HG02840 (cell line): ENCODE results near the gene ASIC1.
"Not testable (repeated sequence)": the region's sequence is repeated elsewhere in the genome, so short reads cannot be mapped to it uniquely, and the experiment has no call there.

Experiments
- ATAC-seq: cut with Tn5 transposase; IDR thresholded peaks from one replicate; pipeline ENCODE4 v1.9.1; 2021; ENCODE audit warnings: mild to moderate bottlenecking, moderate library complexity, moderate number of reproducible peaks; ENCODE audit not compliant: unreplicated experiment, low FRiP score

The ASIC1 gene

DNA sequence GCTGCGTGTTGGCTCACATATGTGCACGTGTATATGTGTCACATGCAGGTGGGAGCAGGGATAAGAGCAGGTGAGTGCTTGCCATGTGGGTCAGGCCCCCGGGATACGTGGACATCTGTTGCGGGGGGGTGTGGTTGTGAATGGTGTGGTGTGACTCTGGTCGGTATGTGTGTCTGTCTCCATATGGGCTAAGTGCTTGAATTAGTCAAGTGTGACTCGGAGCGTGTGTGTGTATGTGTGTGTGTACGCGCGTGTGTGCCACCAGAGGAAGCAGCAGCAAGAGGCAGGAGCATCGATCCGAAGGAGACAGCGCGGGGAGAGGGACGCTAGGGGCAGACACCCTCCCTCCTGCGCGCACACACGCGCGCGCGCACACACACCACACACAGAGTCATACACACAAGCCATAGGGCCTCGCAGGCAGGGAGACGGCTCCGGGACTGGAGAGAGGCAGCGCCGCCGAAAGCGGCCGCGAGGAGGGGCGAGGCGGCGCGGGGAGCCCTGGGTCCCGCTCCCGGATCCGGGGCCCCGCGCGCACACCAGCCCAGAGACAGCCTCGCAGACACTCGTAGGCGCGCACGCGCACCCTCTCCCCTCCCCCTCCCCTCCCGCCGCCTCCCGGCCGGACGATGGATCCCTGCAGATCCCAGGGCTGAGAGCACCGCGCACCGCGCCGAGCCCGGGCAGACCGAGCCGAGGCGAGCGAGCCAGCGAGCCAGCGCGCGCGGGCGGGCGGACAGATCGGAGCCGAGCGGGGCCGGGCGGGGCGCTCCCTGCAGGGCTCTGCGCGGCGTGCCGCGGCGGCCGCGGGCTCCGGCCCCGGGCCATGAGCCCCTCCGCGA, at the start of gene ASIC1:
Gene ASIC1, plus strand, starts transcription at position 597 of the 842 bp plus-strand sequence. CDS start 1,171 bp downstream, outside the sequence.
- no peak for ATAC-seq

DNA sequence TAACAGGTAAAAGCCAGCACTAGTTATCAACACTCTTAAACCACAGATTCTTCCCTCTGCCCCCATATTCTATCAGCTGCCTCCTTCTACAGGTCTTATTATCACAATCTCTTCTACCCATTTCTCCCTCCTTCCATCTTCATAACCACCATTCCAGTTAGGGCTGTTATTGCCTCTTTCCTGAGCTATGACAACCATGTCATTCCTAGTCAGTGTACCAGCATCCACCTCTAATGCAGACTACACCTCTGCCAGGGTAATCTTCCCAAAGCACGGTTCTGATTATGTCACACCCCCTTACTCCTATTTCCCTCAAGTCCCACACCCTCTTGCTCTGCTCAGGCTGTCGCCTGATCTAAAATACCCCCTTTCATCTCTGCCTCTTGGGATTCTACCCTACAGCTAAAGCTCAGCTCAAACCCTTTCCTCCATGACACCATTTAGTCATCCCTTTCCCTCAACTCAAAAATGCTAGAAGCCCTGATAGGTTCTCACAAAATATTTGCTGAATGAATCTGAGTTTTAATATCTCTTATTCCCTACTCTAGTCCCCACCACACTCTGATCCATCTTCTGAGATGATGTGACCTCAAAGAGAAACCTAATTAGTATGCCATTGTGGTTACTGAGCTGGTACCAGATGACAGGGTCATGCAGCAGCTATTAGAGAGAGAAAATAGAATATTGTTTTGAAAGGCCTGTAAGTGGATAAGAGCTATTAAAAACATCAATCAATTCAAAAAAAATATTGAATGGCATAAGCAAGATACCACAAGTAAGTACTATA, 43.8 kb upstream of the ASIC1 start:
- ATAC-seq, result no peak

GRCh38 chr12:50014342-50014741, 43.1 kb upstream of the ASIC1 start:
- no peak for ATAC-seq

DNA sequence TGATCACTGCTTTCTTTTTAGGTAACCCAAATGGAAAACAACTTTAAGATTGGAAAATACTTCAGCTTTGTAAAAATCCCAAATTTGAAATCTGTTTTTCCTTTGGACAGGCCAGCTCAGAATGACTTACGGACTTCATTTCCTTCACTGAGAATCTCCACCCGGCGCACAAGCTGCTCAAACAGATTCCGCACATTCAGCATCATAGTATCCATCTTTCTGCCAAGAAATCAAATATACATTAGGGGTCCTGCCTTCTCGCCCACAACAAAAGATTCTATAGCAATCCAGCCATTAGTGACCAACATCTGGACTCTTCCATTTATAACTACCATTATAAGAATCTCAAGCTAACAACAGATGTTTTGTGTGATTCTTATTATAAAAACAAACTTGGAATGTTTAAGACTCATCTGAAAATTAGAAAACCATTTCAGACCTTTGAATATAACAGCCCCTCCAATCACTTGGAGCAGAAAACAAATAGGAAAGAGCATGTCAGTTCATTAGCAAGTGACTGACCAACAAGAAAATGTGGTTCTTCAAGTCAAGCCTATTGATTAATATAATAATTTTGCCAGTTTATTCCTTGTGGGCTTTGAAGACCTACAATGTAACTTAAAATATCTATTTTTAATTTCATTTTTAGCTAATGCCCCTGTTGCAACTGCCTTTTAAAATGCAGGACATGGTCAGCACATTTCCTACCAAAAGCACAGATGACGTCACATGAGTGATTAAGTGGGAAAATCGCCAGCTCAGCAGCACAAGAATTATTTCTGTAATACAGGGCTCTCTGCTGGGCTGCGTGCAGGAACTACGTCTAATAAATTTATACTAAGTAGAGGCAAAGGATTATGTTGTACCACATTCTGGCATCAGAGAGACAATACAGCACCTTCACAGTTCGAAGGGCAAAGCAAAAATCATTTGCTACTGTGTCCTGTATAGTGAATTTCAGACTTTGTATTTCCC, 40.6 kb upstream of the ASIC1 start:
- ATAC-seq, result no peak

DNA sequence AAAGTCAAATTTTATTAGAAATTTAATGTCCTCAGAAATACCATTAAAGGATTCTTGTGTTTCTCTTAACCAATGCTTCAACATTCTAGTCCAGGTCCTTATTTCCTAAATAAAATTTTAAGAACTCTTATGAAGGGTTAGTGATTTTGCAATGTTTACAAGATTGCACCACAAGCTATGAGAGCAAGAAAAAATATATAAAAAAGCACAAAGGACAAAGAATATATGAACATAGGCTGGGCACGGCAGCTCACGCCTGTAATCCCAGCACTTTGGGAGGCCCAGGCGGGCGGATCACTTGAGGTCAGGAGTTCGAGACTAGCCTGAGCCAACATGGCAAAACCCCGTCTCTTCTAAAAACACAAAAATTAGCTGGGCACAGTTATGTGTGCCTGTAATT, 39.8 kb upstream of the ASIC1 start:
- ATAC-seq, result no peak

DNA sequence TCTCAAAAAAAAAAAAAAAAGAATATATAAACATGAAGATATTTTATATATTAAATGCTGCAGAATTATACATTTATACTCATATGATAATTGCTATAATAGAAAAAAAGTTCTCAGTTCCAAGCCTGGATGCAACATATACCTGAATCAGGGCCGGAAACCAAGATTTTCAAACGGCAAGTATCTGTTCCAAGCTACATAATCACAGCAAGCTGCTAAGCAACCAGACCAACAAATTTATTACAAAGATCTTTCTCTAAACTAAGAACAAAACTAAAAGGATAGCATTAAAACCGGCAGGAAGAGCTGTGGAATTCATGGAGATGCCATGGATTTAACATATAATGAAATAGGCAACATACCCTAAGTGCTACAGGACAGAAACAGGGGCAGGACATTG, 39.2 kb upstream of the ASIC1 start:
- ATAC-seq, result no peak

DNA sequence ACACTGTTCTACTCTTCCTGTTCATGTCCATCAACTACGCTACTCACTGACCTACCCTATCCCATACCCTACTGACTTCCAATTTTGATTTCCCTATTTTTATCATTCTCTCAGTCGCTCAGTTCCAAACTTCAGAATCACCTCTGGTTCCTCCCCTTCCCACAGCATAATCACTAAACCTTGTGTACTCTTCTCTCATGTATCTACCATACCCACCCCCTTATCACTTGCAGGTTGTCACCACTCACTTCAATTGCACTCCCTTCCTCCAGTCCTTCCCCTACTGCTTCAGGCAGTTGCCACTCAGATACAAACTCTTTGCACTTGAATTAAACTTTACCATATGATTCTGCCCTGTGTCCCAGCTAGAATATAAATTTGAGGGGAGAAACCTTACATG, 38.4 kb upstream of the ASIC1 start:
- no peak for ATAC-seq

GRCh38 chr12:50019524-50019923, 37.9 kb upstream of the ASIC1 start:
- ATAC-seq, result no peak

DNA sequence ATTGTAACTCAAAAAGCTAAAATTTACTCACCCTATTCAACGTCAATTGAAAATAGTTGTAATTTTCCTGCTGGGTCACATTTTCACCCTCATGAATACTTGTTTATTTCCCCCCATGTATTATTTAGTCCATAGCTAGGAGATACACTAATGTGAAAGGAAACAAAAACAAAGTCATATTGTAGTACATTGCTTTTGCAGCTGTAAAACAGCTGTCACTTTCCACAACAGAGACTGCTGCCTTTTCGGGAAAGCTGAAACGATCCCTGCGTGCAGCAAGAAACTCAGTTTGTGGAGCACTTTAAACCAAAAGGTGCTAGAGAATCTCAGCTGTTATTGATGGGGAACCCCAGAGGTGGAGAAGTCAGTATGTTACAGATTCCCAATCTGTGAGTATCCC, 36.4 kb upstream of the ASIC1 start:
- no peak for ATAC-seq

GRCh38 chr12:50022903-50023302, 34.5 kb upstream of the ASIC1 start:
- ATAC-seq, result no peak

DNA sequence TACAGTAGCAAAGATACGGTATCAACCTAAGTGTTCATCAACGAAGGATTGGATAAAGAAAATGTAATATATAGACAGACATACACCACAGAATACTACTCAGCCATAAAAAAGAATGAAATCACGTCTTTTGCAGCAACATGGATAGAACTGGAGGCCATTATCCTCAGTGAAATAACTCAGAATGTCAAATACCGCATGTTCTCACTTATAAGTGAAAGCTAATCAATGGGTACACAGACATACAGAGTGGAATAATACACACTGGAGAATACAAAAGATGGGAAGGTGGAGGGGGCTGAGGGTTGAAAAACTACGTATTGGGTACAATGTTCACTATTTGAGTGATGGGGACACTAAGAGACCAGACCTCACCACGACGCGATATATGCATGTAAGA, 33.2 kb upstream of the ASIC1 start:
- ATAC-seq, result no peak

DNA sequence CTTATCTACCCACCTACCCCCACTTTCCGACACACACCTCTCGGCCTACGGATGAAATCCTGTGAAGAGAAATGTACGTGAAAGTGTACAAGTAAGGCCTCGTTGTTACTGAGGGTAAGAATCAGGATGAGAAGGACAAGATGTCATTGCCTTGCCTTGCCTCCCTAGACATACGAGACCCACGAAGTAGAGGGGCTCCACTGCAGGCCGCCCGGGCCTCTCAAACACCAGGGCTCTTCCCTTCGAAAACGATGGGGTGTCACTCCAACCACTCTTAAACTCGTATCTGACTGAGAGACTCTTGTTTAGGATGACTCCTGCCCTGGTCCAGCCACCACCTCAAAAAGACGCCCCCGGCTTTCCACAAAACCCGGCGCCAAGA, 32.6 kb upstream of the ASIC1 start:
- ATAC-seq, result peak; percentile 4

GRCh38 chr12:50025187-50026059, 32.0 kb upstream of the ASIC1 start, which contains the start of gene RACGAP1:
Gene RACGAP1 (minus strand): TSS chr12:50025494. CDS start chr12:50016715, 8,779 bp downstream.
- ATAC-seq, result peak; percentile 99

DNA sequence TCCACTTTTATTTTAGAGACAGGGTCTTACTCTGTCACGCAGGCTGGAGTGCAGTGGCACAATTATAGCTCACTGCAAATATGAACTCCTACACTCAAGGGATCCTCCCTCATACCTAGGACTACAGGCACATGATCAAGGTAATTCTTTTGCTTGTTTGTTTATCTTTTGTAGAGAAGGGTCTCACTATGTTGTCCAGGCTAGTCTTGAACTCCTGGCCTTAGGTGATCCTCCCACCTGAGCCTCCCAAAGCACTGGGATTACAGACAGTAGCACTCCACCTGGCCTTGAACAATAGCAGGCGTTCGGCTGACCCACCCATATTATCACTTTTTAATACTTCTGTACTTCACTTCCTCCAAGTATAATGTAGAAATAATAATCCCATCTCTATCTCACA, 30.7 kb upstream of the ASIC1 start:
- ATAC-seq, result no peak

GRCh38 chr12:50030449-50030848, 26.9 kb upstream of the ASIC1 start:
- not testable (repeated sequence) for ATAC-seq

GRCh38 chr12:50032515-50032853, 24.9 kb upstream of the ASIC1 start:
- ATAC-seq, result no peak

GRCh38 chr12:50032854-50033581, 24.4 kb upstream of the ASIC1 start:
- no peak for ATAC-seq

DNA sequence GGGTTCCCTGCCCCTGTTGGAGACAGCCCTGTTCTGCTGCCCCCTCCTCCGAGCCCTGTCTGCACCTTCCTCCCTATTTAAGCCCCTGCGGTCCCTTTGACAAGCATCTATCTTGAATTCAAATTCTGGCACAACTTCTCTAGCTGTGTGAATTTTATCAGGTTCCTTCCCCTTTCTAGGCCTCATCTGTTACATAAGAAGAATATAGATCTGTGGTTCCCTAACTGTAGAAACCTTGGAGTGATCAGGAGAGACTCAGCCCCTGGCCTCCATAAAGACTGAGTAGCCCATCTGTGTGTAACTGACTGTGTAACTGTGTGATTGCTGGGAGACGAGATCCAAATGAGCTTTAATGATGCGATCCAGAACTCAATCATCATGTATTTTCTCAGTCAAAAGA, 19.1 kb upstream of the ASIC1 start:
- no peak for ATAC-seq
